Measurements from ENCODE around the gene ARMH1. TPM values are rescaled to one million over a fixed set of nuclear protein-coding genes. Genes with fewer than 3 reads are reported as not detected.

Gene ARMH1
- 14.9 and 15.0 TPM in 2 replicates for total RNA-seq
- long read RNA-seq, partial matches to known transcripts: 0 of 2 reads
- long read RNA-seq, other reads (novel, unspliced or antisense): 2 of 2 reads

- H3K4me3 Mint-ChIP-seq (ENCODE audit: low read depth): peak within 1 kb of the TSS; percentile 93
- H3K27ac Mint-ChIP-seq: peak within 1 kb of the TSS; percentile 97
- TF ChIP-seq CTCF (IDR thresholded peaks at IDR 0.05; ENCODE audit: unreplicated experiment): no peak
- H3K9me3 Mint-ChIP-seq (ENCODE audit: low read depth): no peaks in the 10 kb centered on the region
- H3K36me3 Mint-ChIP-seq (ENCODE audit: insufficient read depth): peaks cover 2% of the 10 kb centered on the region
- peaks cover 15% of the 10 kb centered on the region for H3K4me1 Mint-ChIP-seq (ENCODE audit: low read depth)
- peak; percentile 98 for DNase-seq (ENCODE audit: low spot score, unreplicated experiment)
- H3K27me3 Mint-ChIP-seq: no peaks in the 10 kb centered on the region
These were observed at the start of gene ARMH1, which contains the start of gene TMEM53 for GRCh38 chr1:44674113-44675000. ARMH1 (plus strand) TSS chr1:44674714; CDS start chr1:44689698, 14,984 bp downstream. TMEM53 (minus strand) TSS chr1:44674481; CDS start chr1:44674391, 90 bp downstream.

- Mint-ChIP-seq H3K27ac (no peak overlapping the region), H3K36me3 (ENCODE audit: insufficient read depth) (no peaks in the 10 kb centered on the region), H3K9me3 (ENCODE audit: low read depth) (no peaks in the 10 kb centered on the region), H3K27me3 (peaks cover 43% of the 10 kb centered on the region), H3K4me1 (ENCODE audit: low read depth) (no peaks in the 10 kb centered on the region), H3K4me3 (ENCODE audit: low read depth) (no peak overlapping the region)
- TF ChIP-seq CTCF (IDR thresholded peaks at IDR 0.05; ENCODE audit: unreplicated experiment): no peak
- DNase-seq (ENCODE audit: low spot score, unreplicated experiment): no peak
These were observed 49.2 kb upstream of the ARMH1 start for GRCh38 chr1:44625348-44625747.

- H3K27ac Mint-ChIP-seq: no peak overlapping the region
- no peak overlapping the region for H3K4me3 Mint-ChIP-seq (ENCODE audit: low read depth)
- H3K9me3 Mint-ChIP-seq (ENCODE audit: low read depth): no peaks in the 10 kb centered on the region
- H3K4me1 Mint-ChIP-seq (ENCODE audit: low read depth): peaks cover 10% of the 10 kb centered on the region
- peaks cover 15% of the 10 kb centered on the region for H3K27me3 Mint-ChIP-seq
- no peaks in the 10 kb centered on the region for H3K36me3 Mint-ChIP-seq (ENCODE audit: insufficient read depth)
- DNase-seq (ENCODE audit: low spot score, unreplicated experiment): no peak
- no peak for TF ChIP-seq CTCF (IDR thresholded peaks at IDR 0.05; ENCODE audit: unreplicated experiment)
These were observed 45.4 kb upstream of the ARMH1 start for GRCh38 chr1:44628962-44629756.

- no peak for DNase-seq (ENCODE audit: low spot score, unreplicated experiment)
- no peak overlapping the region for H3K27ac Mint-ChIP-seq
- peak overlapping the region; percentile 87 for H3K4me3 Mint-ChIP-seq (ENCODE audit: low read depth)
- no peak for TF ChIP-seq CTCF (IDR thresholded peaks at IDR 0.05; ENCODE audit: unreplicated experiment)
- peaks cover 6% of the 10 kb centered on the region for H3K27me3 Mint-ChIP-seq
- H3K36me3 Mint-ChIP-seq (ENCODE audit: insufficient read depth): peaks cover 2% of the 10 kb centered on the region
- H3K4me1 Mint-ChIP-seq (ENCODE audit: low read depth): peaks cover 10% of the 10 kb centered on the region
- no peaks in the 10 kb centered on the region for H3K9me3 Mint-ChIP-seq (ENCODE audit: low read depth)
These were observed 44.4 kb upstream of the ARMH1 start for GRCh38 chr1:44630116-44630515.

GRCh38 chr1:44631333-44631646 lies 43.2 kb upstream of the ARMH1 start:
- peaks cover 8% of the 10 kb centered on the region for H3K36me3 Mint-ChIP-seq (ENCODE audit: insufficient read depth)
- no peak for TF ChIP-seq CTCF (IDR thresholded peaks at IDR 0.05; ENCODE audit: unreplicated experiment)
- no peaks in the 10 kb centered on the region for H3K9me3 Mint-ChIP-seq (ENCODE audit: low read depth)
- H3K27me3 Mint-ChIP-seq: peaks cover under 1% of the 10 kb centered on the region
- peaks cover 10% of the 10 kb centered on the region for H3K4me1 Mint-ChIP-seq (ENCODE audit: low read depth)
- peak overlapping the region; percentile 87 for H3K4me3 Mint-ChIP-seq (ENCODE audit: low read depth)
- peak overlapping the region; percentile 98 for H3K27ac Mint-ChIP-seq
- DNase-seq (ENCODE audit: low spot score, unreplicated experiment): no peak
